ENCODE data around the gene TGM1.
"Not testable (repeated sequence)": the region's sequence is repeated elsewhere in the genome, so short reads cannot be mapped to it uniquely, and the experiment has no call there.

Gene TGM1

GRCh38 chr14:24252289-24253124, 10.5 kb downstream of the TGM1 start:
- DNase-seq: no peak

DNA sequence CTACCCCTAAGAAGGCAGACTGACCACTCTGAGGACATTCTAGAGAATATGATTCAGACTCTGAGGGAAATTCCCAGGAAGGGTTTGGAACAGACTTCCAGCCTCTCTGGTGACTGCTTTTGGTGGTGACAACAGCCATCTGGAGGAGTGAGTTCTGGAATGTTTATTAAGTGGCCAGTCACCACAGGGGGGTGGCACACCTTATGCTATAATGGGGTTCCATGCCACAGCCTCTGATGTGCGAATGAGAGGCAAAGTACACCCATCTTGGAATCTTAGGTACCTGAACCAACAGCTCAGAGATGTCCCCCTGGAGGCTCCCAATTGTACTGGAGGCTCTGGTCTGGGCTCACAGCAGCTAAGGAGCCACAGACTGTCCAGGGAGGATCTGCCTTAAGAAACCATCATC, 11.1 kb downstream of the TGM1 start:
- DNase-seq: no peak

DNA sequence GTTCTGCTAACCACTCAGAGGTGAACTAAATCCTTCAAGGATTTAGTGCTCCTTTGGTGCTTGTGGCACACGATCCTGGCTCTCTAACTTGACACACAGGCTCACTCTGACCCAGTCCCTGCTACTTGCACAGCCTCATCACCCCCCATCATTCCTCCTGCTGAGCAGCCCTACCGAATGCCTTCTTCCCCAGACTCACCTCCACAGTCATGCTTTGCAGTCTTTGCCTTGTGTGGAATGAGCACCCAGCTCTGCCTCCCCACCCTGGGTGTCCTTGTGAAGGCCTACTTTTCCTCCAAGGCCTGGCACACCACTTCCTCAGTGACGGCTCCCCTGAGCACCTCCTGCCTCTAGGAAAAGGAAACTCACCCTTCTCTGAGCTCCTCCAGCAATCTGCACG, 12.6 kb downstream of the TGM1 start:
- DNase-seq: no peak

DNA sequence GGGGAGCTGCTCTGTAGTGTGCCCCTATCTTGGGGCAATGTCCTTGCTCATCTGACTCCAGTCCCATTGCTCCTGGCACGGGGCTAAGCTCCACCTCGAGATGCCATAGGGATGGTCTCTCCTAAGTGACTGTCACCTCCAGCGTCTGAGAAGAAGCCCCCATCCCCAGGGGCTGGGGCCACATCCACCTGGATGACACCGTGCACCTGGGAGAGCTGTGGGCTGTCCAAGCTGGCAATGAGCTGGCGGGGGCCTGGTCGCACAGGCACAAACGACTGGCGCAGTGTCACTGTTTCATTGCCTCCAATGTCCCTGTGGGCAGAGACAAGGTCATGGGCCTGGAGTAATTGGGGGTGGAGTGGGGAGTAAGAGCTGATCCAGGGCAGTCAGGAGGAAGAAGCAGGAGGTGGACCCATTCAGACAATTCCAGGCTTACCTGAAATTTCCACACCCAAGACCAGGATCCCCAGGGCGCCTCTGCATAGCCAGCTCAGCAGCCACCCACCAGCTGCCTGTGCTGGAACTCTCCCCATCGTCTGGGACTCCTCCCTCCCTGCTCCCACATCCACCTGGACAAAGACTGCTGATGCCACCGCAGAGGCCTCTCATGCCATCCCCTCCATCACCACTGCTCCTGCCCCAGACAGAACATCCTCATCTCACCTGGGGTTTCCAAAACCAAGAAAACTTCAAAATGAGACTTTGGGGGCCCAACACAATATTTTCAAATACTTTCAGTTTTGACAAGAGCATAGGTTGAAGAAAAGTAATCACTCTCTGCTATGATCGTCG, 13.6 kb downstream of the TGM1 start:
- DNase-seq: no peak

DNA sequence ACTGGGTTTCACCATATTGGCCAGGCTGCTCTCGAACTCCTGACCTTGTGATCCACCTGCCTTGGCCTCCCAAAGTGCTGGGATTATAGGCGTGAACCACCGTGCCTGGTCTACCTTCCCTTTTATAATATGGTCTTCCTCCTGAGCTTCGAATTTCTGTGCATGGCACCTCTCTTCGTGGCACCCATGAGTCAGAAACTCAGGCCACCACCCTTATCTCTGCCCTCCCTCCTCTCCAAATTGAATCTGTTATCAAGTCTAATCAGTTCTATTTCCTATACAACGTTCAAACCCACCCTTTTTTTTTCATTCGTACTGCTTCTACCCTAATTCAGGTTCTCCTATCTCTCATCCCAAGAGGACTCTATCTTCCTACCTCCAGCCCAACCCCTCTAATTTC, 15.6 kb downstream of the TGM1 start:
- DNase-seq: no peak

DNA sequence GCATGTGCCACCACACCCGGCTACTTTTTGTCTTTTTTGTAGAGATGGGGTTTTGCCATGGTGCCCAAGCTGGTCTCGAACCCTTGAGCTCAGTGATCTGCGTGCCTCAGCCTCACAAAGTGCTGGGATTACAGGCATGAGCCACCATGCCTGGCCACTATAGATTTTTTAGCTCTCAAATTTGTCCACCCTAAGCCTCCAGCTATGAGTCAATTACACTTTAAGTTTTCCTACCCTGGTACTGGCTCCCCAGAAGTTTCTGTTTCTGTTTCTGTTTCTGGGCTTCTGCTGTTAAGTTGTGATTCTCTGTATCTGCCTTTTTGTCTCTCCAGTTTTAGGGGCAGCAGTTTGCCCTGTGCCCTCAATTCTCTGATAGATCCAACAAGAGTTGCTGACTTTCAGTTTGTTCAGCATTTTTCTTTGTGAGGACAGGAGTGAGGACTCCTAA, 16.2 kb downstream of the TGM1 start:
- DNase-seq: no peak

- DNase-seq: not testable (repeated sequence)
These were observed 17.6 kb downstream of the TGM1 start for GRCh38 chr14:24245350-24245749.

GRCh38 chr14:24243336-24243836, 19.6 kb downstream of the TGM1 start:
- DNase-seq: peak; percentile 35

GRCh38 chr14:24241829-24242443, 21.0 kb downstream of the TGM1 start:
- peak; percentile 93 for DNase-seq

- DNase-seq: no peak
These were observed 22.7 kb downstream of the TGM1 start for GRCh38 chr14:24240110-24240918.

DNA sequence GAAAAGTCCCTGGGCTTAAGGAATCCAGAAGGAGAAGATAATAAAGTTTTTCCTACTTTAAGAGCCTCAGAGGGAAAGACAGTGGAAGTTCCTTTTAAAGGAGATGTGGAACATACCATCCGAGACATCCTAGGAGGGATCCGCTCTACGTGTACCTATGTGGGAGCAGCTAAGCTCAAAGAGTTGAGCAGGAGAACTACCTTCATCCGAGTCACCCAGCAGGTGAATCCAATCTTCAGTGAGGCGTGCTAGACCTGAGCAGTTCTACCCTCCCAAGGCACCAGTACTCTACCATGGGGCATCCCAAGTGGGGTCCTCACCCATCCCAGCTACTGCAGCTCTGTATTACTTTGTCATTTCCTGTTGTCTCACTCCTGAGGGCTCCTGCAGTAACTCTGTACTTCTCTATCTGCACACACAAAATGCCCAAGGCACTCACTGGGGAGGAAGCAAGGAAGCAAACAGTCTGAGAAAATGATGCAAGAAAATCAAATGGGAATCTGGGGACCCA, 24.4 kb downstream of the TGM1 start:
- DNase-seq: no peak

DNA sequence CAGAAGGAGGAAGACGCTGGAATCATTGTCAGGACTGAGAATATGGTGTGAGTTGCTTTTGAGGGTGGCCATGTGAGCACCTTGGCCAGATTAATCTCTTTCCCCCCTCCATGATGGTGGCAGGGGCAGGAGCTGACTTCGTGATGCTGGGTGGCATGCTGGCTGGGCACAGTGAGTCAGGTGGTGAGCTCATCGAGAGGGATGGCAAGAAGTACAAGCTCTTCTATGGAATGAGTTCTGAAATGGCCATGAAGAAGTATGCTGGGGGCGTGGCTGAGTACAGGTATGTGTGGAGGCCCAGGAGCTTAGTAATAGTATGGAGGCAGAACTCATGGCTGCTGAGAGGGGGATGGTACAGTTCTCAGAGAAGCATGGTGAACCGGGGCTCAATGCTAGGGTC, 24.9 kb downstream of the TGM1 start:
- DNase-seq: no peak

DNA sequence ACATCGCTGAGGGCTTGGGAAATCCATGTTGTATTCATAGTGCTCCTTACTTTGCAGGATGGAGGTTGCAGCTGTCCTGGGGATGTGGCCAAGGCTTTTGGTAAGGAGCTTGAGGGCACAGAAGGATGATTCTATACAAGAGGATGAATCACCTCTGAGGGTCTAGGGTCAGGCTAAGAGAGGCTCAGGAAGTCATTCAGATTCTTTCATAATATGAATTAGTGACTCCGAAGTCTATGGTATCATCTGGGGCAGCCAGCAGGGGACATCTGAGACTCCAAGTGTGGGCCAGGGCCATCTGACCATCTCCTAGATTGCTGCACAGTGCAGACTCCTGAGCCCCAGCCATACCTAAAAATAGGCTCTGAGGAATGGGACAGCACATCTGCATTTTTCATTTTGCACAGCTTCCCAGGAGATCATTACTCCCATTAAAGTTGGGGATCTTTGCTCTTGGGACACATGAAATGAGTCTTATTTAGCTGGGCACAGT, 25.5 kb downstream of the TGM1 start:
- DNase-seq: no peak

DNA sequence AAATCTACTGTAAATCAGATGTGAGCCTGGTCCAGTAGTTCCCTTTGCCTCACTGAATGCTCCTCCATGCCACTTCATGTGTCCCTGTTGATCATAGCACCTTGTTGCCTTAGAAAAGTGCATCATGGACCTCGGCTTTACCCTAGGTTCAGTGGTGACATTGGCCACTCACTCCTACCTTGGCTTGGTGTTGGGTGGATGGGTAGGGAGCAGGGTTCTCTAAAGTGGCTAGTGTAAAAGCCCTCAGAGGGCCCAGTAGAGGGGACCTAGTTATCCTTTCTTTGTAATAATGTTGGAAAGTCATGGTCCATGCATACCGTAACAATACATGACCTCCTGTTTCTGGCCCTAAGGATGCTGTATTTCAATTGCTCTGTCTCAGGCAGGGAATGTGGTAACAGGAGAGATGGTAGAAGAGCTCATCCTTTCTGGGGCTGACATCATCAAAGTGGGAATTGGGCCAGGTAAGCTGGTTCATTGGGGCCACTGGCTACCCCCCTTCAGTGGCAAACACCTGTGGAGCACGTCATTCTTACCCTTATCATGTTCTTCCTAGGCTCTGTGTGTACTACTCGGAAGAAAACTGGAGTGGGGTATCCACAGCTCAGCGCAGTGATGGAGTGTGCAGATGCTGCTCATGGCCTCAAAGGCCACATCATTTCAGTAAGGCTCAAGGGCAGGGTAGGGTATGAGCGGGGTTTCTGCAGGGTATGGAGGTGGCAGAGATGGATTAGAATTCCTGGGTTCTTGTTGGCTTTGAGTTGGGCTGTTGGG, 26.1 kb downstream of the TGM1 start:
- no peak for DNase-seq

DNA sequence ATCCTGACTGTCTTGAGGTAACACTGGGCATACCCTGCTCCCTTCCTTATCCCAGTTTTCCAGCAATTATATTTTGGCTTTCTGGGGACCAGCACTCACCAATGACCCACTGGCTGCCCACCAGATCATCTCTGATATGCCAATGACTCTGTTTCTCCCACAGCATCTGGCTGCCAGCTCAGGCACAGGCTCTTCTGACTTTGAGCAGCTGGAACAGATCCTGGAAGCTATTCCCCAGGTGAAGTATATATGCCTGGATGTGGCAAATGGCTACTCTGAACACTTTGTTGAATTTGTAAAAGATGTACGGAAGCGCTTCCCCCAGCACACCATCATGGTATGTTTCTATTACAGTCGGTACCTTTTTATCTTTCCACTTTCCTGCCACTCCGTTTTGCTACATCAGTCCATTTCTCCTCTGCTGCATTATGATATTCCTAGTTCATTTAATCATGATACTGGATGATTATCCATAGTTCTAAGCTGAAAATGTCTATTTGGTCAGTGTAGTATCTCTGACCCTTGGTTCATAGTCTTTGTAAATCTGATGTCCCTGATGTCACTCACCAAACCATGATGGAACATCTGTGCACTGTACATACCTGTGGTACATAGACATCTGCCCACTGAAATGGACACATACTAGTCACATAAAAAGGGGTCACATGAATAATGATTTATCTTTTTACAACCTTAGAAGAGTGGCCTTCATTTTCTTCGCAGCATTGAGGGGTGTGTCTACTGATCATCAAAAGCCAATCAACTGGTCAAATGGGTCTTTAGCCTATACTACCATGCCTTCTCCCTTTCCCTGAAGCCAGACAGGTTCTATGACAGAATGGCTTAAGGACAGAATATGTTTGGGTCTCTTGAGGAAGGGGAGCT, 26.9 kb downstream of the TGM1 start:
- DNase-seq: no peak

DNA sequence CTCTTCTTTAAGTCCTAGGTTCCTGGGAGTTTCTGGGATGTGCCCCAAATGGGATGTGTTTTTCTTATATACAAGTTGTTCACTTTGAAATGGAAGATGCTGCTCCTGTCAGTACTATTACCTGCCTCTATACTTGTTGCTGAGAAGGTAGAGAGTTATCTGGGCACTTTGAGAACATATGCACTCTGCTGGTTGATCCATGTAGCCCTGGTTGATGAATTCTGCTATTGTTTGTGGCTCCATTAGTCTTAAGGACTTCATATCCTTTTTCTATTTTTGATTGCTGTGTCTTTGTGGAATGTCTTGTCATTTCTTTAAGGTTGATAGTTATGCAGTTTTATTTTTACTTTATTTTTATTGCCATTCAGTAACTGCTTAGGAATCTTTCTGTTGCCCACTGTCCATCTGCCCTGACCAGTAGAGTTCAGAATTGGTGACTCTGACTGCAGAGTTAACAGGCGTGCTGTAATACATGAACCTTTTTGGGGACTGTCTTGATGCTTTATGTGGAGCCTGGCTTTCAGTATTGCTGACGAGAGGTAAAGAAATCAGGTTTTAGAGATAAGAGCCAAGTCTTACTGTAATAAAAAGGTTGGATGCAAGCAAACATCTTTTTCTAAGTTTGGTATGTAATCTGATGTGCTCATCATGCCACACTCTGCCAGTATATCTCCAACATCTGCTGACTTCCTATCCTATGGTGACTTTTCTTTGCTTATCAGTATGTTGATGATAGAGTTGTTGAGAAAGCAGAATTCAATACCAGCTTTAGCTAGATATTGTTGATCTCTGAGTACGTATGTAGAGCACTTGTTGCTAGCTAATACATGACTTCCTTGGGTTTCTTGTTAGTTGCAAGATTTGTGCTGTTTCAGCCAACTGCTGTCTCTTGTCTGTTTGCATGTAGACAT, 28.6 kb downstream of the TGM1 start:
- DNase-seq: no peak

GRCh38 chr14:24233538-24233866, 29.5 kb downstream of the TGM1 start:
- no peak for DNase-seq

DNA sequence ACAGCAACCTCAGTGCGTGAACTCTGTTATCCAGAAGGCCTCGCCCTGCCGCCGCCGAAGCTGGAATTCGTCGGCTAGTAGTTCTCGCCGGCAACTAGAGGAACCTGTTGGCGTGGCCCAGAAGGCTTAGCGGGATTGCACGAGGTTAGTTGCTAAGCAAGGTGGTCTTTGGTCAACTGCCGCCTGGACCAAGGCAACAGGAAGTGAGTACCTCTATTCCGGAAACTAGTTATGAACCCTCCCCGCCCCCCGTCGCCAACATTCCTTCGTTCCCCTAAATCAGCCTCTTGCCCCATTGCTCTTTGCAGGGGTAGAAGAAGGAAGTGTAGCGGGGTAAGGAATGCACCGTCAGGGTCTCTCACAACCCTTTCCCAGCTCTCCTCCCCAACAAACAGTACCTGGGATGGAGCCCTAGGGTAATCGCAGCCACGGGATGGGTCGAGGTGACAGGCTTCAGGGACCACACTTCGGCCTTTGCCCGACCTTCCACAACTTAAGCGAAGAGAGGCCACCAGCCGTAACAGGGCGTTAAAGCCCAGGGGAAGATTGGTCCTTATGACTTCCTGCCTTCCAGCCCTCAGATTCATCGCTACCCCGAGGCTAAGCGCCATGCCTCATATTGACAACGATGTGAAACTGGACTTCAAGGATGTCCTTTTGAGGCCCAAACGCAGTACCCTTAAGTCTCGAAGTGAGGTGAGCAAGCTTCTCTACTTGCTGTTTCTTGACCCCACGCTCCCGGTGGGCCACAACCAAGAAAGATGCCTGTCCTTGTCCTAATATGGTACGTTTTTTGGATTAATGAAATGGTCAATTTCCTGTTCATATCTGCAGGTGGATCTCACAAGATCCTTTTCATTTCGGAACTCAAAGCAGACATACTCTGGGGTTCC, 30.1 kb downstream of the TGM1 start, which contains the start of gene GMPR2:
GMPR2 (plus strand) TSS at position 285 of the 893 bp plus-strand sequence; CDS start at position 610, 325 bp downstream.
- DNase-seq: no peak

All from NCI-H2029 (cell line).